GM23248 (cell line): ENCODE measurements around the gene RASGRP2.

ENCODE experiments used
- EZH2 ChIP-seq: fragments of 200-600 bp; sonication (generic); IDR thresholded peaks from 2 replicates; pipeline ENCODE4 v1.6.1; 2018; ENCODE audit warnings: antibody characterized with exemption, mild to moderate bottlenecking; ENCODE audit not compliant: insufficient read depth, poor library complexity, severe bottlenecking
- EZH2phosphoT487 ChIP-seq: fragments of 200-600 bp; sonication (generic); IDR thresholded peaks from 2 replicates; pipeline ENCODE4 v1.6.1; 2018; ENCODE audit warnings: antibody characterized with exemption, moderate library complexity, mild to moderate bottlenecking, low read depth; ENCODE audit not compliant: insufficient read depth

GRCh38 chr11:64736654-64737053 is 7.3 kb downstream of the RASGRP2 start:
- no peak for TF ChIP-seq EZH2
- no peak for TF ChIP-seq EZH2phosphoT487
